ENCODE results near the gene CLEC19A. TPM values are rescaled to one million over a fixed set of nuclear protein-coding genes. Genes with fewer than 3 reads are reported as not detected.

Gene CLEC19A
- total RNA-seq, 8 experiments from 2014 or later = 0.11 to 2.9 (median 0.41) TPM; not detected in 2

DNA sequence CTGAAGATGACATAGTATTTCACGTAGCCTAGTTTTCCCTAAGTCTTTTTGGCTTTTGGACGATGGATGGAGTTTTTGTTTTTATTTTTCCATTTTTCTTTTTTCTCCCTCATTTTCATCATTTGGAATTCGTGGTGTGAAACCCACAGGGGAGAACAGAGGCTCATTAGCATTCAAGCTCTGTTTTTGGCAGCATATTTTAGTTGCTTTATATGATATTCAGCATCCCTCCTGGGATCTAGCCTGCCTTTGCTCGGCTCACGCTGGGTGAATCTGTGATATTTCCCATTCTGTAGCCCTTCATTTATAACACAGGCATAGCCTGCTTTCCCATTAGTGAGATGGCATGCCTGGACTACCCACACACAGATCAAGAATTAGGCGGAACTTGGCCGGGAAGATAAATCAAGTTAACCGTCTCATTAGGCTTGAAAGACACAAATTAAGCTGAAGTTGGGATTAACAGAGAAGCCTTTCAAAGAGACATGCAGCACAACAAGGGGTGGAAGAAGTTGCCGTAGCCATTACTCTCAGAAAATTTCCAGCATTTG is 20.1 kb upstream of the CLEC19A start:
- in situ Hi-C loops (cut with MboI; ENCODE audit: low pct_unique_long_range_greater_than_20kb in 2 of 9, low sequenced_read_pairs in 9 of 9, unreplicated experiment in 9 of 9) = no loop called here
- WGBS, 10 experiments = 18 to 70% (median 48%) methylated on average over 2 to 9 of the region's 9 CpGs
- Histone ChIP-seq H3K4me3 (no peak overlapping the region), H3K4me1 (replicated peaks in 1 of 2) (no peaks in the 10 kb centered on the region), H3K27ac (no peak overlapping the region)
- ATAC-seq (replicated peaks in 6 of 8) = peak in 3 of 8 experiments; percentile 49 to 82 (median 80)

DNA sequence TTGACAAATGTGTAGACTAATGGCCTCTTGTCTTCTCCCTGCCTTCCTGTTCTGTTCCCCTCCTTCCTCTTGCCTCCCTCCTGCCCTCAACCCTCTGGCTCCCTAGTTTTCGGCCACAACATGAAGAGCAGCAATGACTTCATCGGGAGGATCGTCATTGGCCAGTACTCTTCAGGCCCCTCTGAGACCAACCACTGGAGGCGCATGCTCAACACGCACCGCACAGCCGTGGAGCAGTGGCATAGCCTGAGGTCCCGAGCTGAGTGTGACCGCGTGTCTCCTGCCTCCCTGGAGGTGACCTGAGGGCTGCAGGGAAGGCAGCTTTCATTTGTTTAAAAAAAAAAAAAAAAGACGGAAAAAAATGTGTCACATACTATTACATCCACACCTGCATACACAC is 18.8 kb upstream of the CLEC19A start:
- 0 to 100% (median 97%) methylated on average over 1 to 6 of the region's 11 CpGs; no CpG with 5 or more reads in 5 of the 10 experiments for WGBS, 10 experiments

DNA sequence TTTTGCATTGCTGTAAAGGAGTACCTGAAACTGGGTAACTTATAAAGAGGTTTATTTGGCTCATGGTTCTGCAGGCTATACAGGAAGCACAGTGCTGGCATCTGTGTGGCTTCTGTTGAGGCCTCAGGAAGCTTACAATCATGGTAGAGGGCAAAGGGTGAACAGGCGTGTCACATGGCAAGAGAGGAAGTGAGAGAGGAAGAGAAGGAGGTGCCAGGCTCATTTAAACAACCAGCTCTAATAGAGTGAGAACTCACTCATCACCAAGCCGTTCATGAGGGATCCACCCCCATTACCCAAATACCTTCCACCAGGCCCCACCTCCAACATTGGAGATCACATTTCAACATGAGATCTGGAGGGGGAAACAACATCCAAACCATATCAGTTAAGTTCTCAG is 16.4 kb upstream of the CLEC19A start:
- H3K4me1 ChIP-seq (replicated peaks in 1 of 2) = no peaks in the 10 kb centered on the region
- no peak overlapping the region for H3K4me3 ChIP-seq
- H3K27ac ChIP-seq = no peak overlapping the region
- WGBS, 10 experiments = 0 to 100% (median 66%) methylated on average over 1 to 2 of the region's 2 CpGs; no CpG with 5 or more reads in 4 of the 10 experiments
- in situ Hi-C loops (cut with MboI; ENCODE audit: low pct_unique_long_range_greater_than_20kb in 2 of 9, low sequenced_read_pairs in 9 of 9, unreplicated experiment in 9 of 9) = no loop called here
- no peak for ATAC-seq (replicated peaks in 6 of 8)

More for the DNA sequence above, 18.8 kb upstream of the CLEC19A start:
- in situ Hi-C loops (cut with MboI; ENCODE audit: low pct_unique_long_range_greater_than_20kb in 2 of 9, low sequenced_read_pairs in 9 of 9, unreplicated experiment in 9 of 9) = no loop called here
- no peak for ATAC-seq (replicated peaks in 6 of 8)
- no peak overlapping the region for H3K4me3 ChIP-seq
- no peaks in the 10 kb centered on the region for H3K4me1 ChIP-seq (replicated peaks in 1 of 2)
- H3K27ac ChIP-seq = no peak overlapping the region

DNA sequence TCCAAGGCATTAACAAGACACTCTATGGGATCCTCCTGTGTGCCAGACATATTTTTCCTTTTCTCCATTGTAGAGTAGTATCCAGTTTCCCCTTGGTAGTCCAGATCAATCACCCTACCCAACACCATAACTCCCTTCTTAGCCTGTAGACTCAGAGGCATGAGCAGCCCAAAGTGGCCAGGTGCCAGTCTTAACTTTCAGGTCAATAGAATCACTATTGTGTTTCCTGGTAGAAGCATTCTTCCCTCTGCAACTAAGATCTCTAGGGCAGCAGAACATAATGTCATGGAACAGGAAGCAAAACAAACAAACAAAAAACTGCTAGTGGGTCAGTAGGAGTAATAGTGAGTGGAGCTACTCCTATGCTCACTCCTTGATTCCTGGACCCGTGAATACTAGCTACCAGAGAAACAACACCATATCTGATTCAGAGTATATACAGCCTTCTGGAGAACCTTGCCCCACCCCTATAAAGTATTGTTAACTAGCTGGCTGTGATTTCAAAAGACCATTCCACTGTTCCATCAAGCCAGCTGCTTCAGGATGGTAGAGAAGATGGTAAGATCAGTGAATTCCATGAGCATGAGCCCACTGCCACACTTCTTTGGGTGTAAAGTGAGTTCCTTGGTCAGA is 11.2 kb upstream of the CLEC19A start:
- in situ Hi-C loops (cut with MboI; ENCODE audit: low pct_unique_long_range_greater_than_20kb in 2 of 9, low sequenced_read_pairs in 9 of 9, unreplicated experiment in 9 of 9) = no loop called here
- WGBS, 10 experiments = 0 to 80% (median 60%) methylated on average over 1 of the region's 1 CpG; no CpG with 5 or more reads in 5 of the 10 experiments

DNA sequence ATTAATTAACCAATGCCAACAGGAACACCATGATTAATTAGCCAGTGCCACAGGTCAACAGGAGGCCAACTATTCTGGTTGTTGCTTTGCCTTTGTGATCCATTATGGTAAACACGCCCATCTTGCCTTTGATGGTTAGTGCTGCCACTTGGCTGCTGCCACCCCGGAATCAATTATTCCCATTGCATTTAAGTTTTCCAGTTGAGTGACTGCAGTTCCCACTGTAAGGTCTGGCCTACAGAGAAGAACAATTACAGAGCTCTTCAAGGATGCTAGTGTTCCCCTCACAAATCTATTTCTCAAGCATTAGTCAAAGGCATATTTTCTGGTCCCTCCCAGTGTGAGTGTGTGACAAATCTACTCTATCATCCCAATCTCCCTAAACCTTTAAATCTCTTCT is 7.1 kb upstream of the CLEC19A start:
- in situ Hi-C loops (cut with MboI; ENCODE audit: low pct_unique_long_range_greater_than_20kb in 2 of 9, low sequenced_read_pairs in 9 of 9, unreplicated experiment in 9 of 9) = no loop called here
- peak in 2 of 8 experiments; percentile 23 to 58 for ATAC-seq (replicated peaks in 6 of 8)
- 0 to 80% (median 41%) methylated on average over 1 to 2 of the region's 2 CpGs; no CpG with 5 or more reads in 2 of the 10 experiments for WGBS, 10 experiments

More for the DNA sequence above, 11.2 kb upstream of the CLEC19A start:
- H3K27ac ChIP-seq = no peak overlapping the region
- H3K4me3 ChIP-seq = no peak overlapping the region
- peak in 1 of 8 experiments; percentile 91 for ATAC-seq (replicated peaks in 6 of 8)
- H3K4me1 ChIP-seq (replicated peaks in 1 of 2) = no peaks in the 10 kb centered on the region

DNA sequence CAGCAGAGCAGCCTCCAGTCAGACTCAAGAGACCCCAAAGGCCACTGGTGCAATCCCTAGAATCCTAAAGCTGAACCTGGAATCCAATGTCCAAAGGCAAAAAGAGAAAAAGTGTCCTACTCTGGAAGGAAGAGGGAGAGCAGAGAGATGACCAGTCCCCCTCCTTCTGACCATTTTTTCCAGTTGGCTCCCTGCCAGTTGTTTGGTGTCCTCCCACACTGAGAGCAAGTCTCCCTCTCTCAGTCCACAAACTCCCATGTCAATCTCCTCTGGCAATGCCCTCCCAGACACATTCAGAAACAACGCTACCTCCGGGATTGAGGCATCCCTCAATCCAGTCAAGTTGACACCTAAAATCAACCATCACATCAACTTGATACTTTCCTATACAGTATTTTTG is 4.3 kb upstream of the CLEC19A start:
- Histone ChIP-seq H3K27ac (no peak overlapping the region), H3K4me1 (replicated peaks in 1 of 2) (no peaks in the 10 kb centered on the region), H3K4me3 (no peak overlapping the region)
- peak in 2 of 8 experiments; percentile 50 to 52 for ATAC-seq (replicated peaks in 6 of 8)
- 0 to 100% (median 82%) methylated on average over 1 to 2 of the region's 2 CpGs; no CpG with 5 or more reads in 2 of the 10 experiments for WGBS, 10 experiments
- in situ Hi-C loops (cut with MboI; ENCODE audit: low pct_unique_long_range_greater_than_20kb in 2 of 9, low sequenced_read_pairs in 9 of 9, unreplicated experiment in 9 of 9) = no loop called here

More for the DNA sequence above, 7.1 kb upstream of the CLEC19A start:
- no peak overlapping the region for H3K4me3 ChIP-seq
- no peaks in the 10 kb centered on the region for H3K4me1 ChIP-seq (replicated peaks in 1 of 2)
- H3K27ac ChIP-seq = no peak overlapping the region

DNA sequence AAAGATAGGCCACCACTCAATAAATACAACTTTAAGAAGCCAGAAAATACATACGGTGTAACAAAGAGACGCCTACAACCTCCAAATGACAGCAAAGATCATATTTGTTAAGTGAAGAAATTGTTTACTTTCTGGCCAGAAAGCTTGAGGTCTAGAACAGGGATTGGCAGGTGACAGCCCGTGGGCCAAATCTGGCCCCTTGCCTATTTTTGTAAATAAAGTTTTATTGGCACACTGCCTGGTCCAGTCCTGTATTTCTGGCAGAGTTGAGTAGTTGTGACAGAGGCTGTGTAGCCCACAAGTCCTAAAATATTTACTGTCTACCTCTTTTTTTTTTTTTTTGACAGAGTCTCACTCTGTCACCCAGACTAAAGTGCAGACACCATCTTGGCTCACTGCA is 3.4 kb upstream of the CLEC19A start:
- no peak overlapping the region for H3K4me3 ChIP-seq
- WGBS, 10 experiments = 0 to 100% (median 93%) methylated on average over 1 to 3 of the region's 3 CpGs
- in situ Hi-C loops (cut with MboI; ENCODE audit: low pct_unique_long_range_greater_than_20kb in 2 of 9, low sequenced_read_pairs in 9 of 9, unreplicated experiment in 9 of 9) = no loop called here
- no peak for ATAC-seq (replicated peaks in 6 of 8)
- H3K4me1 ChIP-seq (replicated peaks in 1 of 2) = no peaks in the 10 kb centered on the region
- no peak overlapping the region for H3K27ac ChIP-seq

DNA sequence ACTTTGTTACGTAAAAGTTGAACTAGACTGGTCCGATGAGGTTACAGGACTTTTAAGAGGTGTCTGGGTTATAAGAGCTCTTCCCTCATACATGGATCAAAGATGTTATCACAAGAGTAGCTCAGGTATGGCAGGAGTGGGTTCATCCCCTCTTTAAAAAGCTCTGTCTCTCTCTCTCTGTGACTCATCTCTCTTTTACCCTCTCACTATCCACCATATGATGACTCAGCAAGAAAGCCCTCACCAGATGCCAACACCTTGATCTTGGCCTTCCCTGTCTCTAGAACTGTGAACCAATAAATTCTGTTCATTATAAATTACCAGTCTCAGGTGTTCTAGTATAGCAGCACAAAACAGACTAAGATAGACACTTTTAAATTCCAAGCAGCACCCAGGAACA is 1.9 kb upstream of the CLEC19A start:
- H3K4me3 ChIP-seq = no peak overlapping the region
- no peak overlapping the region for H3K27ac ChIP-seq
- ATAC-seq (replicated peaks in 6 of 8) = no peak
- no peaks in the 10 kb centered on the region for H3K4me1 ChIP-seq (replicated peaks in 1 of 2)
- WGBS, 10 experiments = 50 to 100% (median 78%) methylated on average over 2 of the region's 2 CpGs; no CpG with 5 or more reads in 6 of the 10 experiments
- in situ Hi-C loops (cut with MboI; ENCODE audit: low pct_unique_long_range_greater_than_20kb in 2 of 9, low sequenced_read_pairs in 9 of 9, unreplicated experiment in 9 of 9) = no loop called here

DNA sequence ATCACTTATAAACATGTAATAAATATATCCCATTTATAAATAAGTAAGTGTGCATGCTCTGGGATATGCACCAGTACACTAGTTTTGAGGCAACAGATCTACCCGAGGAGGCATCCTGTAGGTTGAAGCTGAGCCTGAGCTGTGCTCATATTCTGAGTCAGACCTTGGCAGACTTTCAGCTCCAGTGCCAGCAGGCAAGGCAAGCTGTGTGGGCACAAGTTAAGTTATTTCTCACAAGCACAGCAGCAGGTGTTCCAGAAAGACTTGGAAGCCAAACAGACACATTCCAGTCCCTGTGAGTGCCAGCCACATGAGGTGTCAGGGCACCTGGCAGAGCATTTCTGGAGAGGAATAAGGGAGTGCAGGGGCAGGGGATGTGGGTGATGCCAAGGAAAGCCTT is 1.3 kb upstream of the CLEC19A start:
- no peak overlapping the region for H3K27ac ChIP-seq
- in situ Hi-C loops (cut with MboI; ENCODE audit: low pct_unique_long_range_greater_than_20kb in 2 of 9, low sequenced_read_pairs in 9 of 9, unreplicated experiment in 9 of 9) = no loop called here
- WGBS, 10 experiments = 0 to 100% (median 88%) methylated on average over 1 of the region's 1 CpG; no CpG with 5 or more reads in 6 of the 10 experiments
- peak in 1 of 8 experiments; percentile 54 for ATAC-seq (replicated peaks in 6 of 8)
- H3K4me3 ChIP-seq = no peak overlapping the region
- H3K4me1 ChIP-seq (replicated peaks in 1 of 2) = no peaks in the 10 kb centered on the region

DNA sequence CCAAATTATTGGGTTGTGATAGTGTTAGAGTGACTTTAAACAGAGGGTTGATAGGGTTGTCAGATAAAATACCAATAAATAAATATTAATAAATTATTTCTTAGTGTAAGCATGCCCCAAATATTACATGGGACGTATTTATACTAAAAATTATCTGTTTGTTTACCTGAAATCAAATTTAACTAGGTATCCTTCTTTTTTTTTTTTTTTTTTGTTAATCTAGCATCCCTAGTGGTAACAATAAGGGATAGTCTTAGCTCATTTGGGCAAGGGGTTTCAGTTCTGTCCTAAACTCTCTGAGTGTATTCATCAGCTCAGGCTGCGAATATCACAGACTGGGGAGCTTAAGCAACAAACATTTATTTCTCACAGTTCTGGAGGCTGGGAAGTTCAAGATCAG is 1.3 kb downstream of the CLEC19A start:
- no peak overlapping the region for H3K4me3 ChIP-seq
- in situ Hi-C loops (cut with MboI; ENCODE audit: low pct_unique_long_range_greater_than_20kb in 2 of 9, low sequenced_read_pairs in 9 of 9, unreplicated experiment in 9 of 9) = no loop called here
- H3K4me1 ChIP-seq (replicated peaks in 1 of 2) = peaks cover 18 to 23% of the 10 kb centered on the region in 2 donors
- 0 to 100% (median 88%) methylated on average over 1 to 2 of the region's 2 CpGs; no CpG with 5 or more reads in 1 of the 10 experiments for WGBS, 10 experiments
- H3K27ac ChIP-seq = no peak overlapping the region
- no peak for ATAC-seq (replicated peaks in 6 of 8)

DNA sequence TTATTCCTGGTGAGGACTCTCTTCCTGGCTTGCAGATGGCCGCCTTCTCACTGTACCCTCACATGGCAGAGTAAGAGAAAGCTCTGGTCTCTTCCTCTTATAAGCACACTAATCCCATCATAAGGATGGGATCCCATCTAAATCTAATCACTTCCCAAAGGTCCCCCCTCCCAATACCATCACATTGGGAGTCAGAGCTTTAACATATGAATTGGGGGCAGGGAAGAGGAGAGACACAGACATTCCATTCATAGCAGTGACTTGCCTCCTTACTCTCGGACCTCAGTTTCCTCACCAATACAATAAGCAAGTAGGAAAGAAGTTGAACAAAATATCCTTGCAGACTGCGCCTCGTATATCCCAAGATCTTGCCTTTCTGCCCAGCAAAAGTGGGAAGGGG is 1.7 kb downstream of the CLEC19A start:
- H3K4me1 ChIP-seq (replicated peaks in 1 of 2) = peaks cover 22 to 27% of the 10 kb centered on the region in 2 donors
- no peak overlapping the region for H3K27ac ChIP-seq
- in situ Hi-C loops (cut with MboI; ENCODE audit: low pct_unique_long_range_greater_than_20kb in 2 of 9, low sequenced_read_pairs in 9 of 9, unreplicated experiment in 9 of 9) = no loop called here
- H3K4me3 ChIP-seq = no peak overlapping the region
- 0 to 95% (median 65%) methylated on average over 1 to 4 of the region's 4 CpGs; no CpG with 5 or more reads in 2 of the 10 experiments for WGBS, 10 experiments
- no peak for ATAC-seq (replicated peaks in 6 of 8)

DNA sequence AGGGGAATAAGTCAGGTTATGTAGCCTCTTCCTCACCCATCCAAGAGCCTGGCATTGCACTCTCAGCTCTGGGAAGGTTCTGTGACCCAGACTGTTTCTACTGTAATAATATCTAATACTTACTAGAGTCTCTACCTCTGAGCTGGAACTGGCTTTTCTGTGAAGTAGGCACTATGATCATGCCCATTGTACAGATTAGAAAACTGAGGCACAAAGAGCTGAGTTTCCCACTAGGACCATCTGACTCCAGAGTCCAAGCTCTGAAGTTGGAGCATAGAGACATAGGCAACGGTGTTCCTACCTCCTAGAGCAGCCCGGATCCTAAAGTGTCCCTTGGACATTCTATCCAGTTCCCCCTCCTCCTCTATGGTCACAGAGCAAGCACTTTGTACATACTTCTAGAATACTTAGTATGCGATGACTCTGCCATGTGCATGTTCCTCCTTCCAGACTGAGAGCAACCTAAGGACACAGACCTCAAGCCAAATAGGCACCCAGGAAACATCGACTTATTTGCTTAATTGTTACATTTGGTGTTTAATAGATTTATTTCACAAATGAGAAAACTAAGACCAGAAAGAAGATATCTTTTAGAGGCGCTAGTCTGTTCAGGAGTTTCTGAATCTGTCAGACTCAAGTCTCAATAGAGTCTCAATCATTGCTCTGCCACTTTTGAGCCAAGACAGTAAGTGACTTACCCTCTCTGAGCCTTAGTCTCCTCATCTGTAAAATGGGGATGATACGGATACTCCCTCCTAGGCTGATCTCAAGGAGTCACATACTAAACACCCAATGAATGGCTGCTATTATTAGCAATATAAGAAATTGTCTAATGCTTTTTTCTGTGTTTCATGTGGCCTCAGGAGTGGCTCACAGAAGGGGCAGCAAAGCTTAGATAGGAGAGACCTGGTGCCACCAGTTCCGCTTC is 3.6 kb downstream of the CLEC19A start:
- Histone ChIP-seq H3K4me1 (replicated peaks in 1 of 2) (peaks cover 25 to 29% of the 10 kb centered on the region in 2 donors), H3K27ac (peak overlapping the region in 1 of 2 donors; percentile 60), H3K4me3 (no peak overlapping the region)
- 11 to 93% (median 60%) methylated on average over 1 to 6 of the region's 7 CpGs; no CpG with 5 or more reads in 1 of the 10 experiments for WGBS, 10 experiments
- in situ Hi-C loops (cut with MboI; ENCODE audit: low pct_unique_long_range_greater_than_20kb in 2 of 9, low sequenced_read_pairs in 9 of 9, unreplicated experiment in 9 of 9) = no loop called here
- ATAC-seq (replicated peaks in 6 of 8) = no peak

Measured in motor neuron (in vitro differentiated cells).